ENCODE data around the gene RNF175. TPM values are rescaled to one million over a fixed set of nuclear protein-coding genes. Genes with fewer than 3 reads are reported as not detected.
A peak's percentile ranks its signal among the peaks of the same experiment; 100 is the strongest.

Gene RNF175
- total RNA-seq, 1 donor from 2014 or later, result 1.9 TPM

GRCh38 chr4:153710681-153711080, 49.1 kb downstream of the RNF175 start:
- Mint-ChIP-seq H3K9me3 (ENCODE audit: low read depth) (no peaks in the 10 kb centered on the region), H3K4me1 (ENCODE audit: low read depth) (peaks cover 20% of the 10 kb centered on the region), H3K4me3 (ENCODE audit: low read depth) (no peak overlapping the region), H3K36me3 (ENCODE audit: insufficient read depth) (no peaks in the 10 kb centered on the region), H3K27me3 (no peaks in the 10 kb centered on the region), H3K27ac (no peak overlapping the region)
- TF ChIP-seq, protein P1, sequence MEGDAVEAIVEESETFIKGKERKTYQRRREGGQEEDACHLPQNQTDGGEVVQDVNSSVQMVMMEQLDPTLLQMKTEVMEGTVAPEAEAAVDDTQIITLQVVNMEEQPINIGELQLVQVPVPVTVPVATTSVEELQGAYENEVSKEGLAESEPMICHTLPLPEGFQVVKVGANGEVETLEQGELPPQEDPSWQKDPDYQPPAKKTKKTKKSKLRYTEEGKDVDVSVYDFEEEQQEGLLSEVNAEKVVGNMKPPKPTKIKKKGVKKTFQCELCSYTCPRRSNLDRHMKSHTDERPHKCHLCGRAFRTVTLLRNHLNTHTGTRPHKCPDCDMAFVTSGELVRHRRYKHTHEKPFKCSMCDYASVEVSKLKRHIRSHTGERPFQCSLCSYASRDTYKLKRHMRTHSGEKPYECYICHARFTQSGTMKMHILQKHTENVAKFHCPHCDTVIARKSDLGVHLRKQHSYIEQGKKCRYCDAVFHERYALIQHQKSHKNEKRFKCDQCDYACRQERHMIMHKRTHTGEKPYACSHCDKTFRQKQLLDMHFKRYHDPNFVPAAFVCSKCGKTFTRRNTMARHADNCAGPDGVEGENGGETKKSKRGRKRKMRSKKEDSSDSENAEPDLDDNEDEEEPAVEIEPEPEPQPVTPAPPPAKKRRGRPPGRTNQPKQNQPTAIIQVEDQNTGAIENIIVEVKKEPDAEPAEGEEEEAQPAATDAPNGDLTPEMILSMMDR (IDR thresholded peaks at IDR 0.05; ENCODE audit: unreplicated experiment), result no peak
- DNase-seq (ENCODE audit: low spot score, unreplicated experiment), result no peak

DNA sequence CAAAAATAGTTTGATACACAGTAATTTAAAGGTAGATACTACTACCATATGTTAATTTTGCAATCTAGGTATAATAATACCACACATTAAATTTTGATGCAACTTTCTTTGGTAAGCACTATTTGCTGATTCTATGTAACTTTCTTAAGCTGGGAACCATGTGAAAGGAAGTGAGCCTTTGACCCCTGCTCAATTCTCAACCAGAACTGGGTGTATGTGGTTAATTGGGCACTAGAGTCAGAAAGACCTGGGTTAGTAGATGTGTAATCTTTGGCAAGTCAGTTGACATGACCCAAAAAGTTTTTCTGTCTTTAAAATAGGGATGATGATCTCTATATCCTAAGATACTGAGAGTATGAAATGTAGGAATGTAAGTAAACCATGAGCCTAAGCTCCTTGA, 53.3 kb downstream of the RNF175 start:
- Mint-ChIP-seq H3K36me3 (ENCODE audit: insufficient read depth) (no peaks in the 10 kb centered on the region), H3K27me3 (no peaks in the 10 kb centered on the region), H3K9me3 (ENCODE audit: low read depth) (no peaks in the 10 kb centered on the region), H3K27ac (no peak overlapping the region), H3K4me3 (ENCODE audit: low read depth) (no peak overlapping the region), H3K4me1 (ENCODE audit: low read depth) (peaks cover 20% of the 10 kb centered on the region)
- TF ChIP-seq, protein P1 (IDR thresholded peaks at IDR 0.05; ENCODE audit: unreplicated experiment), result no peak
- no peak for DNase-seq (ENCODE audit: low spot score, unreplicated experiment)

DNA sequence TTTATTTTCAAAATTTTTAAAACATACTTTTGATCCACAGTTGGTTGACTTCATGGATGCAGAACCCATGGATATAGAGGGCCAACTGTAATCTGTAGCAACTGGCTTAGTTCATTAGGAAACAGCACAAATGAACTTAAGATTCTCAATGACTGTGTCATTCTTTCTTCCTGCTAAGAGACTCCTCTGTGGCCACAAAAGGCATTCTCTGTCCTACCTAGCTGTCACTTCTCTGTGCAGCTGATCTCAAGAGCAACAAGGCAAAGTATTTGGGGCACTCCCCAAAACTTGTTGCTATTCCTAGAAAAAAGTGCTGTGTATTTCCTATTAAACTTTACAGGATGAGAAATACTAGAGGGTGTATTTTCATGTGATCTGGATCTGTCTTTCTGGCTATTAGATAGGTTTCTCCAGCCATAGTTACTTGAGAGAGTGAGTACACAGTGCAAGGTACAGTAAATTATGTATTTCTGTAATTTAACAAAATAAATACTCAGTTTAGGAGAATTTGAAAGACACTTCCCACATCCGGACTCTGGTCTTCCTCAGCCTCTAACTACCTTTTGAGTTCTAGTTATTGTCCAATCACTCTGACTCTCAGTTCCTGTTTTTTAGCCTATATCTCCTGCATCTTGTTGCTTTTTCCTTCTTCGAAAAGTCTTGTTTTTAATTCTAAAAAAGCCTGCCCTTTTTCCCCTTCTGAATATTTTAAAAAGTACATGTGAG, 53.9 kb downstream of the RNF175 start:
- no peak overlapping the region for H3K4me3 Mint-ChIP-seq (ENCODE audit: low read depth)
- no peak for DNase-seq (ENCODE audit: low spot score, unreplicated experiment)
- no peaks in the 10 kb centered on the region for H3K9me3 Mint-ChIP-seq (ENCODE audit: low read depth)
- no peak overlapping the region for H3K27ac Mint-ChIP-seq
- no peaks in the 10 kb centered on the region for H3K27me3 Mint-ChIP-seq
- TF ChIP-seq, protein P1 (IDR thresholded peaks at IDR 0.05; ENCODE audit: unreplicated experiment), result no peak
- peaks cover 20% of the 10 kb centered on the region for H3K4me1 Mint-ChIP-seq (ENCODE audit: low read depth)
- no peaks in the 10 kb centered on the region for H3K36me3 Mint-ChIP-seq (ENCODE audit: insufficient read depth)

DNA sequence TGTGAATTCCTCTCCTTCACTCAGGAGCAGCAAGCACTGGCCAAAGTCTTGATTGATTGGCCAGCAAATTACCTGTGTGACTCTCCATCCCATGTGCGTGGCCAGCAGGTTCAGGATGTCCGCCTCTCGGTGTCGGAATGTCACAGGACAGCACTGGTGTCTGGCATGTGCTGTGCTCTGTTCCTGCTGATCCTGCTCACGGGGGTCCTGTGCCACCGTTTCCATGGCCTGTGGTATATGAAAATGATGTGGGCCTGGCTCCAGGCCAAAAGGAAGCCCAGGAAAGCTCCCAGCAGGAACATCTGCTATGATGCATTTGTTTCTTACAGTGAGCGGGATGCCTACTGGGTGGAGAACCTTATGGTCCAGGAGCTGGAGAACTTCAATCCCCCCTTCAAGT, 55.3 kb downstream of the RNF175 start:
- Mint-ChIP-seq H3K4me1 (ENCODE audit: low read depth) (peaks cover 16% of the 10 kb centered on the region), H3K27ac (no peak overlapping the region), H3K4me3 (ENCODE audit: low read depth) (no peak overlapping the region), H3K36me3 (ENCODE audit: insufficient read depth) (no peaks in the 10 kb centered on the region), H3K9me3 (ENCODE audit: low read depth) (no peaks in the 10 kb centered on the region), H3K27me3 (no peaks in the 10 kb centered on the region)
- TF ChIP-seq, protein P1 (IDR thresholded peaks at IDR 0.05; ENCODE audit: unreplicated experiment), result no peak
- DNase-seq (ENCODE audit: low spot score, unreplicated experiment), result no peak

GRCh38 chr4:153684971-153685371, 74.9 kb downstream of the RNF175 start:
- TF ChIP-seq, protein P1 (IDR thresholded peaks at IDR 0.05; ENCODE audit: unreplicated experiment), result no peak
- Mint-ChIP-seq H3K36me3 (ENCODE audit: insufficient read depth) (peaks cover 18% of the 10 kb centered on the region), H3K9me3 (ENCODE audit: low read depth) (peaks cover 16% of the 10 kb centered on the region), H3K4me3 (ENCODE audit: low read depth) (peak overlapping the region; percentile 74), H3K27ac (peak overlapping the region; percentile 19), H3K27me3 (peaks cover 38% of the 10 kb centered on the region), H3K4me1 (ENCODE audit: low read depth) (peaks cover 3% of the 10 kb centered on the region)
- DNase-seq (ENCODE audit: low spot score, unreplicated experiment), result no peak

All from progenitor cell of endocrine pancreas (in vitro differentiated cells).